GM11168 (cell line): ENCODE results near the gene ABHD11.
"Not testable (repeated sequence)": the region's sequence is repeated elsewhere in the genome, so short reads cannot be mapped to it uniquely, and the experiment has no call there.

Source experiments
- in situ Hi-C: fragments of 300-500 bp; cut with MboI; formaldehyde crosslinking; loops from one replicate; pipeline ENCODE4 v1.12.0; 2022; ENCODE audit warnings: low sequenced_read_pairs; ENCODE audit not compliant: unreplicated experiment

ABHD11 gene

DNA sequence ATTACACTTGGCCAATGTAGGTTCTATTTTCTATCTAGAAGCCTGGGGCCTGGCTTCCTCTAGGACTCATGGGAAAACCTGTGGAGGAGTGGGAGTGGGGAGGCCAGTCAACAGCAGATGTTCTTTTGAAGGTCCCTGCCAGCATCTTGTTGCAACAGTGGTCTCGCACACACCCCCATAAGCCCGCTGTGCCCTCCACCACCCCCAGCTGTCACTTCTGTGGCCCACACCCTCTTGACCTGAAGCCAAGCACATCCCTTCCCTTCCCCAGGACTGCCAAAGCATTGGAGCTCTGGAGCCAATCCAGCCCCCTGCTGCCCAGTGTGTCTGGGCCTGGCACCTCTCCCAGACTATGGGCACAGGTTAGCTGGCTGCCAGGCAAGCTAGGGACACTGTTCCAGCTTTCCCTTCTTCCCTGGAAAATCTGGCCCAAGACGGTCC is 17.2 kb downstream of the ABHD11 start:
- in situ Hi-C loops: no loop called here

DNA sequence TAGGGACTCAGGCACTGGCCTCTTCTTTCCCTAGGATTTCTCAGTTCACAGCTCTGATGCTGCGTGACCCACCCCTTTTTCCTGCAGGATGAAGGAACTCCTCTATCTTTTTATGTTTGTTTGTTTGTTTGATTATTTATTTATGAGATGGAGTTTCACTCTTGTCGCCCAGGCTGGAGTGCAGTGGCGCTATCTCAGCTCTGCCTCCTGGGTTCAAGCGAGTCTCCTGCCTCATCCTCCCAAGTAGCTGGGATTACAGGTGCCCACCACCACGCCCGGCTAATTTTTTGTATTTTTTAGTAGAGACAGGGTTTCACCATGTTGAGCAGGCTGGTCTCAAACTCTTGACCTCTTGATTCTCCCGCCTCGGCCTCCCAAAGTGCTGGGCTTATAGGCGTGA is 18.2 kb downstream of the ABHD11 start:
- in situ Hi-C loops: not testable (repeated sequence)

DNA sequence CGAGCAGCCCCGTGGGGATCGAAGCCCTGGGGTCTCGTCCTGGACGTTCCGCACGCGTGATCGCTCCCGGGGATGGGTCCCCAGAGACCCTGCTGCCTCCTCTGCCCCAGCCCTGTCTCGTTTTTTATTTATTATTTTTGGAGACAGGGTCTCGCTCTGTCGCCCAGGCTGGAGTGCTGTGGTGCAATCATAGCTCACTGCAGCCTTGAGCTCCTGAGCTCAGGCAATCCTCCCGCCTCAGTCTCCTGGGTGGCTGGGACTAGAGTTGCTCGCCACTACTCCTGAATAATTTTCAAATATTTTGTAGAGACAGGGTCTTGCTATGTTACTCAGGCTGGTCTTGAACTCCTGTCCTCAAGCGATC is 18.8 kb downstream of the ABHD11 start:
- in situ Hi-C loops: no loop called here

DNA sequence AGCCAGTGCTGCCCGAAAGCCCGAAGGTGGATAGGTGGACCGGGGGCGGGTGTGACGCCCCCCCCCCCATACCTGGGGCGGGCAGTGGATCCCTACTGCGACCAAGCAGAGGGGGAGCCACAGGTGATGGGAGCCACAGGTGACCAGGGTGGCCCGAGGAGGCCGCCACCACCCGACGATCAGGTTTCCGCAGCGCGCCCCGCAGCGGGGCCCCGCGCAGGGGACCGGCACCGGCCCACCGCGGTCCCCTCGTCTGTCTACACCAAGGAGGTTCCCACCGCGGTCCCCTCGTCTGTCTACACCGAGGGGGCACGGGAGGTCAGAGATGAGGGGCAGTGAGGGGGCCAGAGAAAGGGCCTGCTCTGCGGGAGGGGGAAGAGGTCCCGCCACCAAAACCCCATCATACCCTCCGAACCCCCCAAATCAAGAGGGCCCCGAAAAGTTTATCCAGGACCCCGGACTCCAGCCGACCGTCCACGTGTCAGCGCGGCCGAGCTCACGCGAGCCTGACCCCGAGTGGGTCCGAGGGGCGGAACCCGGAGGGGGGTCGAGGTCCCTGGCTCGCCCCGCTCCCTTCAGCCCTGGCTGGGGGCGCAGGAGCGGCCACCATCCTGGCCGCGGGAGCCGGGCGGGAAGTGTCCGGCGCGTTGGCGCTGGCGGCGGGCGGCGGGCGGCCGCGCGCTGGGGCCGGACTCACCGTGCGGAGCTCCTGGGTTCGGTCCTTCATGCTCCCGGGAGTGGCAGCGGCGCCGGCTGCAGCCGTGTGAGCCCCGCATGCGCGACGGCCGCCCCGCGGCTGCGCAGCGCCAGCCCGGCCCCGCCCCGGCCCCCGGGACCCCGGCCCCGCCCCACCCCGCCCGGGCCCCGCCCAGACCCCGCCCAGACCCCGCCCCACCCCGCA is 19.4 kb downstream of the ABHD11 start, which contains the start of gene STX1A:
Gene STX1A, minus strand, starts transcription at position 765 of the 901 bp plus-strand sequence. Its CDS starts 38 bp downstream, at position 727.
- in situ Hi-C loops: no loop called here

DNA sequence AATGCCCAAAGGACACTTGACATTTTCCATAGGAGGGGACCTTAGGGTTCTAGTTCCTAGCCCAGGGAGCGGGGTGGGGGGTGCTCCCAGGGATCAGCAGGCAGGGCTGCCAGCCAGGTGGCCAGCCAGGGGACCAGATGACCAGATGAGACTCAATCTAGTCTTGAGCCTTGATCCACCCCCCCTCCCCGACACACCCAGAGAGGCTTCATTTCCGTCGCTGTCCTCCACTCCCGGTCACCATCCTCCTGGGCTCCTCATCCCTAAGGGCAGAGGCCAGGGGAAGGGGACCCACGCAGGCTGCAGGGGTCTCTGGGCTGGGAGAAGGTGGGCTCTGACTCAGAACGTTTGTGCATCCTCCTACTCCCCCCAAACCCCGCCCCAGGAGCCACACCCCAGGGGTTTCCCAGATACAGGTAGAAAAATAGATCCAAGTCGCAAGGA is 20.1 kb downstream of the ABHD11 start:
- in situ Hi-C loops: no loop called here

DNA sequence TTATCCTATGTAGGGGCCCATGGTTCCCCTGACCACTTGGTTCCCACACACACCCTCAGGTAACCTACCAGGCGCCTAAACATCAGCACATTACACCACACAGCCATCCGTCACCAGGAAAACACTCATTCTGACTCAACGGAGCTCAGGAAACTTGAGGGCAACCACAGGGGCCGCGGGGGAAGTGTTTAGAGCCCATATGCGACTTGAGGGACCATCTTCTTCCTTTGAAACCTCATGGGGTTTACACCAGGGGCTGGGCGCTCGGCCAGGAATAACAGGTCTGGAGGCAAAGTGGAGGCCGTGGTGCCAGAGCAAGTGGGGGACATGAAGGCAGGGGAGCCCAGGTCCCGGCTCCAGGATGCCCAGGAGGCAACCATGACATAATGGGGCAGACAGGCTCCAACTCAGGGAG is 20.6 kb downstream of the ABHD11 start:
- in situ Hi-C loops: no loop called here

DNA sequence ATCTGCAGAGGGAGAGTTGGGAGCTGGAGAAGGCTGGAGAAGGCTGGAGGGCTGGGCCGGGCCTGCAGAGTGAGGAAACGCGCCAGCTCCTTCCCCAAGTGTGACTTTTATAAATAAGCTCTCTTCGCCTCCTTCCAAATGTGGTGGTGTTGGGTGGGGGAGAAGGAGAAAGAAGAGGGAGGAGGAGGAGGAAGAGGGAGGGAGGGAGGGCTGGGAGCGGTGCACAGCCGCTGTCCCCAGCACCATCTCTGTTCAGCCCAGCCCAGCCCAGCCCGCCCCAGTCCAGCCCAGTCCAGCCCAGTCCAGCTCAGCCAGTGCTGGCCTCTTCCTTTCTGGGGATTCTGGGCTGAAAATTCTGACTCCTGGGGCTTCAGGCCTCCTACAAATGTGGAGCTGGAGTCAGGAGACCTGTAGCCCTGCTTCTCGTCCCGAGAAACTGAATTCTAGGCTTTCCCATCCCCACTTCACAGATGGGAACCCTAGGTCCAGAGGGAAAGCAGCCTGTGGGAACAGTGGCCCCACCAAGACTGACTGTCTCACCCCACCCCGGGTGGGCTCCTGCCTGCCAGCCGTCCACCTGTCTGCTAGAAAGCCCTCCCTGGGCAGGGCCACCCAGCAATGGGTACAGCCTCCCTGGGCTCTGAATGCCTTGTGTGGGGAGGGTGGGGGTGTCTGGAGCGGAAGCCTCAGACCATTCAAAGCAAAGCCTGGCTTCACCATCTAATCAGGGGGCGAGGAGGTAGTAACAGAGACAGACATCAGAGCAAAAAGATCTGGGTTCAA is 21.4 kb downstream of the ABHD11 start:
- in situ Hi-C loops: no loop called here

DNA sequence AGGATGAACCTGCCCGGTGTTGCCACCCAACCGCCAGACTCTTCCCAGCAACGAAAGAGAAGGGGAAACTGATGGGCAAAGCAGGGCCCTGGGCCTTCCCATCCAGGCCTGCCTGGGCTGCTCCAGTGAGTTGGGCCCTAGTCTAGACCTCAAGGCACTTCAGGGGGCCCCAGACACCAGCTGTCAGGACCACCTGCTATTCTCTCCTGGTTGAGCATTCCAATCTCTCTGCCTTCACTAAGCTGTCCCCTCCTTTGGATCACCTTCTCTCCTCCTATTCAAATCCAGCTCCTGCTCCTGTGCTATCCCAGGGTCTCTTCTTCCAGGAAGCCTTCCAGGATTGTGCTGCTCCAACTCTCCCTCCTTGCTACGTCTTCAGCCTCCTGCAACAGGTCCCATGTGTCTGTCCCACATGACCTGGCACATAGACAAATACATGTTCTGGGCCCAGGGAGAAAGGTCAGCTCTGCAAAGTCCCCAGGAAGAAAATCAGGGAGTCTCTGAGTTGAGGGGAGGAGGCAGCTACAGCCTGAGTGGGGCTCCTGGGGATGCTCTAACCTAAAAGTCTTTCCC is 22.2 kb downstream of the ABHD11 start:
- in situ Hi-C loops: no loop called here

DNA sequence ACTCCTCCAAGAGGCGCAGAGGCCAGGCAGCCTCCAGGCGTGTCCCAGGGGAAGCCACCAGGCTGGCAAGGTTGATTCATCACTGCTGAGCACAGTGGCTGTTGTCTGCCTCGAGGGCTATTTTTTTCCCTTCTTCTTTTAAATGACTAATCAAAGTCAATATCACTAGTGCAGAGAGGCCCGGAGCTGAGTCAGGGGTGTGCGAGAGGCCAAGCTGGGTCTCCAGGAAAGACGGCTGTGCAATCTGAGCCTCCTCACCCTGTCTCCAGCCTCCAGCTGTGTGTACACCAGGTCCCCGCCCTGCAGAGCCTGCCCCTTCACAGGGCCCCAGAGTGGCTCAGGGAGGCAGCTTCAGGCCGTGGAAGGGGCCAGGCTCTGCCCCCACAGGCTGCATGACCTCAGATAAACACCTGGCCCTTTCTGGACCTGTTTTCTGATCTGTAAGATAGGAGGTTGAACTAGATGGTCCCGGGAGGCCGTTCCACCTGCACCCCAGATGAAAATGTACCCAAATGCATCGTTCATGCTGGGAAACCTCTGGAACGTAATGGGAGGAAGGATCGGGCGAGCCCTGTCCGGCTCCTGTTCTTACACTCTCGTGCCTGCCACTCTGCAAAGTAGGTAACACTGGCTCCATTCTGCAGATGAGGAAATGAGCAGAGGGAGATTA is 22.8 kb downstream of the ABHD11 start:
- in situ Hi-C loops: no loop called here

DNA sequence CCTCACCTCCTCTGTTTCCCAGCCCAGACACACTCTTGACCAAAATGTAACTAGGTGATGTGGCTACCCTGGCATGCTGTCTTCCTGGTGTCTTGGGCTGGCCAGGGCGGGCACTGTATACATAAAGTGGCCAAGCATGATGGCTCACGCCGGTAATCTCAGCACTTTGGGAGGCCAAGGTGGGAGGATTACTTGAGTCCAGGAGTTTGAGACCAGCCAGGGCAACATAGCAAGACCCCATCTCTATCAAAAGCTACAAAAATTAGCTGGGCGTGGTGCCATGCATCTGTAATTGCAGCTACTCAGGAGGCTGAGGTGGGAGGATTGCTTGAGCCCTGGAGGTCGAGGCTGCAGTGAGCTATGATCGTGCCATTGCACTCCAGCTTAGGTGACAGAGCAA is 25.3 kb downstream of the ABHD11 start:
- in situ Hi-C loops: not testable (repeated sequence)

DNA sequence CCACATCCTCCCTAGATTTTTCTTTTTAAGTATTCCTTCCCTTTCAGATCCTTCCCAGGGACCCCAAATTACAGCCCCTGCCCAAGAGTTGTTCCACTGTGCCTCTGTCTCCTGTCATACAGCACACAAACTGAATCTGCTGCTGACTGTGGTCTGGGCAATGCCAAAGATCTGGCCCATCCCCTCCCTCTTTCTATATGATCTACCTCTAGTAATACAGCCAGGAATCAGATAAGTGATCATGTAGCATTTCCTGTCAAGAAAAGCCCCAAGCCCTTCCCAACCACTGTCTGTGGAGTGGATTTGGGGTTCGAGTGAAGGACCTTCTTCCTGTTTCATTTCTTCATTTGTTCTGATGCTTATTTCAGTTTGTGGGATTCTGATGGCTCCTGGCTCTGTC is 25.8 kb downstream of the ABHD11 start:
- in situ Hi-C loops: no loop called here

DNA sequence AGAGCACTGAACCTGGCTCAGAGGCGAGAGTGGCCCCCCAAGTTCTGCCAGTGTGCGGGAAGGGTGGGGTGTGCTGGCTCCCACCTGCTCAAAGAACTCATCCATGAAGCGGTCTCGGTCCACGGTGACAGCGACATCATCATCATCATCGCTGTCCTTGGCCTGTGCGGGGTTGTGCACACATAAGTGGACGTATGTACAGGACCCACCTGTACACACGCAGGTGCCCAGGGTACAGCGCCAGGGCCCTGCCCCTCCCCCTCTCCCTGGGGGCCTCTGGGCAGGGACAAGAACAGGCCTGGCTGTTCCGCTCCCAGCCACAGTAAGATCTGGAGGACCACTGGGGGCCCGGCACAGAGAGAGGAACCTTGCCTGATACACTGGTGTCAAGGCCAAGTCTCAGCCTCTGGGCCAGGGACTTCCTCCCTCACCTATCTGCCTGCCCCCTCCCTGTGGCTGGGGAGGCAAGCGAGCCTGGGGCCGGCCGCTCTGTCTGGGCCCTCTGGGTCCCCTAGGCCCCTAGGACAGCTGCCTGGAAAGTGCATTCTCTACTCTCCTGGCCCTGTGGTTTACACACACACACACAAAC is 29.5 kb downstream of the ABHD11 start:
- in situ Hi-C loops: no loop called here

DNA sequence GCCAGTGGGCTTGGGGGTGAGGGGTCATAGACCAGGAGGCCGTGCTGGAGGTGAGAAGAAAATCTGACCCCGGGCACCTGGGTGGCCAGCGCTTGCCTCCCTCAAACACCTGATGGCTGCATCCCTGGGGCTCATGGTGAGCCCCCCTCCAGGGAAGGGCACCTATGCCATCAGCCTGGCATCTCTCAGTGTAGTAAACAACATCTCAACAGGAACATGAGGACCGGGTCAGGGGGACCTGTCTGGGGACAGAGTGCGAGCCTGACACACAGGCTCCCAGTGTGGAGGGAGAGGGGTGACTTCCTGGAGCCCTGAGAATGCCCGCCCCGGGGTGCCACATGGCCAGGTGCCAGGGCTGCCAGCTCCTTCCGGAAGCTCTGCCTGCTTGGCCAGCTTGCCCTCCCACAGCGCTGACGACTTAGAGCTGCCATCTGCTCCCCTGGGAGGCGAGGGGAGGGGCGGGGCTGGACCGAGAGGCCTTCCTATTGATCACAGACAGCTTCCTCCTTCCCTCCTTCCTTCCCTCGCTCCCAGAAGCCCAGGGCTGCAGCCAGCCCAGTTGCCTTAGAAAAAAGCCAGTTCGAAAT is 31.5 kb downstream of the ABHD11 start:
- in situ Hi-C loops: no loop called here

DNA sequence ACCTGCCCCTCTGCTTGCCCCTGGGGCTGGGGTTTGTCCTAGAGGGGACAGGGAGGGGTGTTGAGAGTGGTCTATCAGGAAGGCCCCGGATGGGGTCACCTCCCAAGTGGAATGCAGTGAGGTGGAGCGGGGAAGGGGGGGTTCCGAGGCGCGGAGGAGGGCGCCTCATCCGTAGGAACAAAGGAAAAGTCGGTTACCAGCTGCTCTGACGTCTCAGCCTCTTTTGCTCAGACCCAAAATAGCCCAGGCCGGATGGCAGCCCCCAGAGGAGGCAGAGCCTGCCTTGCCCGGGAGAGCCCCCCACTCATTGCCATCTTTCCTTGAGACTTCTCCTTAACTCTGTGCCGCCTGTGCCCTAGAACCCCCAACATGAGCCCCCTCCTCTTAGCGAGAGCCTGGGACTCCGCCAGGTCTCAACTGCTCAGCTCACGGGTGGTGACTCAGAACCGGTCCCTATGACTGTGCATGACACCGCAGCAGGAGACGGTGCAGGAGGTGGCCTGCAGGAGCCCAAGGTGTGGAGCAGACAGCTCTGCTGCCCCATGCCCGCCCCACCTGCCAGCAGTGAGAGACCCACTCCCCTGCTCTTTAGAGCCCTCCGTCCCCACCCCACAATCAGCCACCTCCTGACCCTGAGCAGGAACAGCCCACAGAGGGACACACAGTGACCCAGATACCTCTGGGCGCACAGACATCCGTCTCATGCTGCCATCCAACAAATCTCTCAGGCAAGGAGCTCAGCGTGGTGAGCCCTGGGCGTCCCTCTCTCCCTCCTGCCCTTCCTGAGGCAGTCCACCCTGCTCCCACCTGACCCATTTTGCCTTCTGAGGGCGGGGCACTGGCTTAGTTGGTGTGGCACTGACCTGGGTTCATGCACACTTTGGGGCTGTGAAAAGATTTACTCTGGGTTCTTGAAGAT is 32.2 kb downstream of the ABHD11 start:
- in situ Hi-C loops: no loop called here

DNA sequence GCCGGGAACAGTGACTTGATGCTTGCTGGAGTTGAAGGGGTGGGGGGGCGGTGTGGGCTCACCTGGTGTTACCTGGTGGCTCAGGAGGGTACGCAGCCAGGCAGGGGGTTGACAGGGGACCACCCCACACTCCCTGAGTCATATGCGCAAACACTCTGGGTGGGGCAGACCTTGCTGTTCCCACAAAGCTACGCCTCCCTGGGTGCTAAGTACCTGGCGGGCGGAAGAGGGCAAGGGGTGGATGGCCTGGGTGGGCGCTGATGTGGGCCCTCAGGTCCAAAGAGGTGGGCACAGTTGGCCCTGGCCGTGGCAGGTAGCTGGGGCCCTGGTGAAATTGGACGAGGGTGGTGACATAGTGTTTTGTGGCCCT is 33.1 kb downstream of the ABHD11 start:
- in situ Hi-C loops: no loop called here

DNA sequence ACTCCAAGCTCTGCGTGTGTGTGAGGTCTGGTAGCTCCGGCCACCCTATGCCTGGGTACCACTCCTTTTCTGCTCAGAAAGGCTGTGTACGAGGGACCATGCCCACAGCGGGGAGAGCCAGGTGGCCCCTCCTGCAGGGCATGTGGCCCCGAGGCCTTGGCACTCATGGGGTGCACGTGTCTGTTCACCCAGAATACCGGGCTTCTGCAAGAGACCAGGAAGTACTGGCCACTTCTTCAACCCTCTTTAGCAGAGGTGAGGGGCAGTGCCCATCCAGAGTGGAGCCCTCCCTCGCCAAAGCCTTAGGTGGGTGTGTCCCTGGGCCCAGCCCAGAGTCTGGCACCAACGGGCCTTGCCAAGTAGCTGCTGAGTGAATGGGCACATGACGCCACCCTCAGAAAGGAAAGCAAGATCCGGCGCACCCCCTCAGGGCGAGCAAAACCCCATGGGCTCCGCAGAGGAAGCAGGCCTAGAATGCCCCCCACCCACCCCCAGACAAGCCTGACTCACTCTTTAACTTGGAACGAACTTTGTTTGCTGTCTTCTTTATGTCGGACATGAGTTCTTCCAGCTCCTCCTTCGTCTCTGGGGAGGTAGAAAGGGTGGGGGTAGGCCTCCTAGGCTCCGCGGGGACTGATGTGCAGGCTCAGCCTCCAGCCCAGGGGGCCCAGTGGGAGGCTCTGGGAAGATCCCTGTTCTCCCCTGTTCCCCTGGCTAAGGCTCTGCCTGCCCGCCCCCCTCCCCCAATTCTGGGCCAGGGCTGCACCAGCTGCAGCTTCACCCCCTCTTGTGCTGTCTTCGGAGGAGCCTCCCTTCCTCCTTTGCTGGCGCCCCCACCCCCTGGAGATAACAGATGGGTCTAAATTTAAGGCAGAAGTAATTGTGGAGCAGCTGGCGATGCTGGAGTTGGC is 33.7 kb downstream of the ABHD11 start:
- in situ Hi-C loops: no loop called here

DNA sequence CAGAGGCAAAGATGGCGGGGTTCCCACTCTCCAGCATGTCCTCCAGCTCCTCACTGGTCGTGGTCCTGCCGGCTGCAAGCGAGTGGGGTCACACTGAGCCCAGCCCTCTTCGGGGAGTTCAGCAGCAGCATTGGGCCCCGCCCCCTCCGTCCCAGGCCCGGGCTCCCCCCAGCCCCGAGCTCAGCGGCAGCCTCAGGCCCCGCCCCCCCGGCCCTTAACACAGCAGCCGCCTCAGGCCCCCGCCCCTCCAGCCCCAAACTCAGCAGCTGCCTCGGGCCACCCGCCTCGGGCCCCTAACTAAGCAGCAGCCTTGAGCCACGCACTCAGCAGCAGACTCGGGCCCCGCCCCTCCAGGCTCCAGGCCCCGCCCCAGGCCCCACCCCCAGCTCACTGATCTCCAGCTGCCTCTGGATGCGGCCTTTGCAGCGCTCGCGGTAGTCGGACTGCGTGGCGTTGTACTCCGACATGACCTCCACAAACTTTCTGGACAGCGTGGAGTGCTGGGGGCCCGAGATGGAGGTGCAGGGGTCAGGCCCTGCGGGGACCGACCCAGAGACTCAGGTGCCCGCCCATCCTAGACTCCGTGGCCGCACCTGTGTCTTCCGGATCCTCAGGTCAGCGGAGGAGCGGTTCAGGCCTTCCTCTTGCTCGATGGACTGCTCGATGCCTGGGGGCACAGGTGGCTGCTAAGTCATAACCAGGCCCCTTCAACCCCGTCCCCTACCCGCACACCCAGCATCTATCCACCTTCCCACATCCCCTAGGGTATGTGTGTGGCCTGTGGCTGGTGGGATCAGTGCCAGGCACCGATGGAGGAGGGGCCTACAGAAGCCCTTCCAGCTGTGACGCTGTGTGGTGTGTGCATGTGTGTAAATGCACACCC is 34.6 kb downstream of the ABHD11 start:
- in situ Hi-C loops: no loop called here
